GM21717 (cell line): ENCODE results near the gene SLCO2B1.

Experiments used
- ATAC-seq: cut with Tn5 transposase; IDR thresholded peaks from one replicate; pipeline ENCODE4 v1.9.1; 2021; ENCODE audit warnings: mild to moderate bottlenecking, moderate library complexity; ENCODE audit not compliant: unreplicated experiment

SLCO2B1 gene

GRCh38 chr11:75245356-75246005, 94.6 kb downstream of the SLCO2B1 start:
- no peak for ATAC-seq

GRCh38 chr11:75246006-75246670, 95.2 kb downstream of the SLCO2B1 start:
- ATAC-seq: no peak

DNA sequence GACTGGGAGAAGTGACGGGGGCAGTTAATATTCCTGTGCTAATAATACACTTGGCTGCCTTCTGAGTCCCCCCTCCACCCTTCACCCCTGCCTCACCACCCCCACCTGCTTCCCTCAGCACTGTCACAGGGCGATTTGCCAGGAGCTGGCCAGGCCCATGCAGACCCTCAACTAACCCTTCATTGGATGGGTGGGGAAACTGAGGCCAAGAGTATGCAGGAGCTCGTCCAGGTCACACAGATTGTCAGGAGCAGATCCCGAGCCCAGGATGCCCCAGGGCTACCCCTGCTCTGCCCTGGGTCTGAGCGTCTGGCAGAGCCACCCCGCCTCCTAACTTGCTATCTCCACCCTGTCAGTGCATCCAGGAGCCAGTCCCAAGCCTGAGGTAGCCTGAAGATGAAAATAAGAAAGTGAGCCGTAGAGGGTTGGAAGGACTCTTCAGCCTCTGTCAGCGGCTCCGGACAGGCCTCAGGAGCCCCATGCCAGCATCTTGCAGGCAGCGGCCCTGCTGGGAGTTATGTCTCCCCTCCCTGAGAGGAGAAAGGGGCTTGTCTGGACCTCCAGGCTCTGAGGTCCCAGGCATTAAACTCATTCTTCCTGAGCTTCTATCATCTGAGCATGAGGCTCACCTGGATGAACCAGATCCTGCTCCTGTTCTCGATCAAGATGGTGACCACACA, 95.9 kb downstream of the SLCO2B1 start:
- no peak for ATAC-seq

DNA sequence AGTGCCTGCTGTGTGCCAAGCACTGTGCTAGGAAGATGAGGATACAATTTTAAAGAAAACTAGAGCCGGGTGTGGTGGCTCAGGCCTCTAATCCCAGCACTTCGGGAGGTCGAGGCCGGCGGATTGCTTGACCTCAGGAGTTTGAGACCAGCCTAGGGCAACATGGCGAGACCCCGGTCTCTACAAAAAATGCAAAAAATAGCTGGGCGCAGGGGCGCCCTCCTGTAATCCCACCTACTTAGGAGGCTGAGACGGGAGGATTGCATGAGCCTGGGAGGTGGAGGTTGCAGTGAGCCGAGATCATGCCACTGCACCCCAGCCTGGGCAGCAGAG, 98.0 kb downstream of the SLCO2B1 start:
- ATAC-seq: no peak

- no peak for ATAC-seq
These were observed 98.8 kb downstream of the SLCO2B1 start for GRCh38 chr11:75249704-75250103.

DNA sequence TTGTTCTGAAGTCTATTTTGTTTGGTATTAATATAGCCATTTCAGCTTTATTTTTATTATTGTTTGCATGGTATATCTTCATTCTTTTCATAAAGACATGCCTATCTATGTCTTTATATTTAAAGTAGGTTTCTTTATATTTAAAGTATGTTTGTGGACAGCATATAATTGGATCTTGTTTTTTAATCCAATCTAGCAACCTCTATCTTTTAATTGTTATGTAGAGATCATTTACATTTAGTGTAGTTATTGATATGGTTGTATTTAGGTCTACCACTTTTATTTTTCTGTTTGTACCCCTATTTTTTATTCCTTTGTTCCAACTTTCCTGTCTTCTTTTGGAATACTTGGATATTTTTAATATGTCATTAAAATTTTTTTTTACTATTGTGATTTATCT, 103.4 kb downstream of the SLCO2B1 start:
- no peak for ATAC-seq
